NCI-H2196 treated with DMSO at 0.1 percent for 48 hours (cell line): ENCODE measurements around the gene INIP.
"Not testable (repeated sequence)": the region's sequence is repeated elsewhere in the genome, so short reads cannot be mapped to it uniquely, and the experiment has no call there.

Source experiments
- DNase-seq: peaks from one replicate; lab custom pipeline; 2025; ENCODE audit not compliant: unreplicated experiment; lab: John Stamatoyannopoulos, UW

INIP gene

GRCh38 chr9:112677040-112677439, 40.9 kb downstream of the INIP start:
- DNase-seq: no peak

GRCh38 chr9:112673221-112673620, 44.7 kb downstream of the INIP start:
- not testable (repeated sequence) for DNase-seq

- no peak for DNase-seq
Measured at GRCh38 chr9:112670991-112671625, 46.8 kb downstream of the INIP start.

- no peak for DNase-seq
Measured at GRCh38 chr9:112669326-112669725, 48.6 kb downstream of the INIP start.

GRCh38 chr9:112665347-112665746, 52.6 kb downstream of the INIP start:
- DNase-seq: no peak

- no peak for DNase-seq
Measured at GRCh38 chr9:112664531-112664930, 53.4 kb downstream of the INIP start.

GRCh38 chr9:112663681-112664080, 54.2 kb downstream of the INIP start:
- no peak for DNase-seq

- no peak for DNase-seq
Measured at GRCh38 chr9:112659906-112660305, 58.0 kb downstream of the INIP start.

GRCh38 chr9:112655668-112656067, 62.2 kb downstream of the INIP start:
- DNase-seq: no peak

- no peak for DNase-seq
Measured at GRCh38 chr9:112654282-112654681, 63.6 kb downstream of the INIP start.

GRCh38 chr9:112648624-112649023, 69.3 kb downstream of the INIP start:
- no peak for DNase-seq

- no peak for DNase-seq
Measured at GRCh38 chr9:112647596-112647995, 70.3 kb downstream of the INIP start.

- no peak for DNase-seq
Measured at GRCh38 chr9:112642126-112642525, 75.8 kb downstream of the INIP start.

- DNase-seq: no peak
Measured at GRCh38 chr9:112640311-112640710, 77.6 kb downstream of the INIP start.
